ENCODE data around the gene NXF1. TPM values are rescaled to one million over a fixed set of nuclear protein-coding genes. Genes with fewer than 3 reads are reported as not detected.

NXF1 gene
- total and polyA plus RNA-seq, 2 of the 8 experiments (the other 6 are each of a cell fraction or from before 2014, with no cell fraction given): 48.1 to 49.8 TPM

DNA sequence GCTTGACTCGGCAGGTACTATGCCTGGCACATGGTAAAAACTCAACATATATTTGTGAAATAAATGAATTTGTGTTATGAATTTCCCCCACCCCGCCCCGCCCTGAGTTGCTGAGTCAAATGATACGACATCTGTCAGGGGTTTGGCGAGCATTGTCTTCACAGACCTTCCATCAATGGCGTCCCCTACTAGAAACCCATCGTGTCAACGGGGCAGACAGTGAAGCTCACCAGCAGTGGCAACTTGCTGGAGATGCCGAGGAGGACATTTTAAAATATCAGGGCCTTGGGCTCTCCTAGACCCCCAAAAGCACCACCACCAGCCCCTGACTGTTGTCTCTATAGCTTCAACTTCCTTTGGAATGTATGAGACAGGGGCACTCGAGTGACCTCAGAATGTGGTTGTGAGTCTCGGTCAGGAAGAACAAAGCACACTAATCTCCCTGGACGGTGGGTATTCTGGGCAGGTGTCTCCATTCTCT, 761 bp upstream of the NXF1 start:
- CTCF ChIA-PET (ENCODE audit: partially characterized antibody): interaction anchor here (0.6 to 1.6 kb wide), 8 partner anchors 10 to 1696 kb away, joined by 3 to 5 read pairs (median 3); partner anchors contain the start of gene TMEM179B

More for the DNA sequence above, 761 bp upstream of the NXF1 start:
- Histone ChIP-seq H3K4me3 (ENCODE audit: extremely low read depth in 1 of 4, insufficient read depth in 2 of 4, low read depth in 3 of 4, low read length in 4 of 4) (peak overlapping the region; percentile 66 to 85 (median 81)), H3K4me2 (ENCODE audit: insufficient read depth in 1 of 2, low read depth in 2 of 2, low read length in 2 of 2) (peak overlapping the region; percentile 81 to 93), H2BK20ac (ENCODE audit: low read length) (no peak overlapping the region), H3K23me2 (ENCODE audit: low read depth, low read length) (peaks cover 4% of the 10 kb centered on the region; the same call in 1 of the 2 replicates), H3K79me2 (ENCODE audit: control insufficient read depth in 1 of 2, insufficient read depth in 2 of 2, low read length in 2 of 2) (peaks cover 5 to 18% of the 10 kb centered on the region in 2 experiments; a peak in 3 of 4 replicates), H3K36me3 (ENCODE audit: control insufficient read depth in 2 of 4, insufficient read depth in 4 of 4, low read length in 3 of 4) (peaks cover 10 to 22% (median 16%) of the 10 kb centered on the region in 4 experiments), H3K56ac (replicated peaks; ENCODE audit: insufficient read length, low read depth, low read length) (no peak overlapping the region), H4K8ac (ENCODE audit: extremely low read depth, insufficient read depth, low read length) (no peak overlapping the region), H2BK12ac (ENCODE audit: low read depth, low read length) (no peak overlapping the region), H3K18ac (ENCODE audit: extremely low read depth, low read length) (no peak overlapping the region), H3K9me3 (ENCODE audit: insufficient read depth in 2 of 2, low read depth in 1 of 2, low read length in 1 of 2) (no peaks in the 10 kb centered on the region), H4K91ac (replicated peaks; ENCODE audit: insufficient read length, low read length) (no peak overlapping the region), H3K14ac (ENCODE audit: insufficient read length) (no peak overlapping the region), H2BK15ac (ENCODE audit: low read length) (no peak overlapping the region), H3K4ac (replicated peaks; ENCODE audit: insufficient read length, low read depth, low read length) (no peak overlapping the region), H3K9ac (replicated peaks in 1 of 4; ENCODE audit: extremely low read depth in 1 of 4, low read depth in 3 of 4, low read length in 3 of 4) (peak overlapping the region in 3 of 4 experiments; percentile 25 to 63 (median 62); a peak in 3 of 7 replicates), H3K27me3 (replicated peaks in 1 of 4; ENCODE audit: control insufficient read depth in 3 of 4, extremely low read depth in 1 of 4, insufficient read depth in 3 of 4, low read length in 3 of 4) (no peaks in the 10 kb centered on the region), H2BK5ac (ENCODE audit: low read depth, low read length) (0 out of 2 replicates have a peak overlapping the region, but pooled peaks have one; percentile 3), H2AK5ac (ENCODE audit: low read depth, low read length) (no peak overlapping the region), H4K20me1 (replicated peaks in 1 of 2; ENCODE audit: control insufficient read depth in 1 of 2, insufficient read depth in 2 of 2, low read length in 2 of 2) (peaks cover 1 to 2% of the 10 kb centered on the region in 2 experiments), H4K5ac (ENCODE audit: insufficient read length, low read depth, low read length) (peak overlapping the region; percentile 53), H2AFZ (ENCODE audit: low read length) (no peak overlapping the region), H3K27ac (ENCODE audit: low read depth, low read length) (0 out of 2 replicates have a peak overlapping the region, but pooled peaks have one; percentile 48), H2BK120ac (replicated peaks; ENCODE audit: low read depth, low read length) (no peak overlapping the region), H3K23ac (ENCODE audit: insufficient read length) (no peak overlapping the region), H3K79me1 (ENCODE audit: low read depth, low read length) (peaks cover 6% of the 10 kb centered on the region; the same call in 1 of the 2 replicates), H3K4me1 (replicated peaks in 1 of 4; ENCODE audit: control insufficient read depth in 3 of 4, insufficient read depth in 4 of 4, low read length in 3 of 4) (peaks cover 0 to 5% (median under 1%) of the 10 kb centered on the region in 4 experiments; a peak in 1 of 7 replicates)
- 50% methylated on average over 12 of the region's 12 CpGs; no CpG with 5 or more reads in 1 of the 2 experiments for WGBS, 2 experiments (ENCODE audit: extremely low coverage in 1 of 2, insufficient coverage in 1 of 2, insufficient read length in 1 of 2, insufficient replicate concordance in 2 of 2, low coverage in 1 of 2, low lambda C conversion rate in 2 of 2, missing lambda C conversion rate in 1 of 2)
- DNase-seq (ENCODE audit: low read depth in 1 of 2, low spot score in 2 of 2): no peak
- TF ChIP-seq, protein P1, sequence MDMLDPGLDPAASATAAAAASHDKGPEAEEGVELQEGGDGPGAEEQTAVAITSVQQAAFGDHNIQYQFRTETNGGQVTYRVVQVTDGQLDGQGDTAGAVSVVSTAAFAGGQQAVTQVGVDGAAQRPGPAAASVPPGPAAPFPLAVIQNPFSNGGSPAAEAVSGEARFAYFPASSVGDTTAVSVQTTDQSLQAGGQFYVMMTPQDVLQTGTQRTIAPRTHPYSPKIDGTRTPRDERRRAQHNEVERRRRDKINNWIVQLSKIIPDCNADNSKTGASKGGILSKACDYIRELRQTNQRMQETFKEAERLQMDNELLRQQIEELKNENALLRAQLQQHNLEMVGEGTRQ (IDR thresholded peaks at IDR 0.05; ENCODE audit: low read length): no peak
- TF ChIP-seq SP1 (IDR thresholded peaks at IDR 0.05; ENCODE audit: low read depth, low read length) (no peak), SIRT6 (IDR thresholded peaks at IDR 0.05; ENCODE audit: low read length) (no peak), SUZ12 (IDR thresholded peaks at IDR 0.05; ENCODE audit: low read length) (no peak), CHD2 (IDR thresholded peaks at IDR 0.05; ENCODE audit: low read length) (no peak)
- POLR2A ChIA-PET (ENCODE audit: partially characterized antibody): interaction anchor here (0.6 to 10.0 kb wide), 43 partner anchors 10 to 1537 kb away, joined by 3 to 251 read pairs (median 6); partner anchors contain the start of genes B3GAT3, BSCL2, C11orf98 and CSKMT
- no peak for FAIRE-seq

Measured in H1 (cell line).